ENCODE results near the gene CUEDC1.
"Not testable (repeated sequence)": the region's sequence is repeated elsewhere in the genome, so short reads cannot be mapped to it uniquely, and the experiment has no call there.

CUEDC1 gene

GRCh38 chr17:57985675-57985974 is 30.4 kb upstream of the CUEDC1 start:
- no peak for DNase-seq (ENCODE audit: low spot score)

GRCh38 chr17:57984936-57985674 is 29.9 kb upstream of the CUEDC1 start:
- peak; percentile 35 for DNase-seq (ENCODE audit: low spot score)

- DNase-seq (ENCODE audit: low spot score) = peak; percentile 55
Observed at GRCh38 chr17:57984261-57984890, 29.2 kb upstream of the CUEDC1 start.

- peak; percentile 36 for DNase-seq (ENCODE audit: low spot score)
Observed at GRCh38 chr17:57983446-57983845, 28.2 kb upstream of the CUEDC1 start.

- DNase-seq (ENCODE audit: low spot score) = peak; percentile 41
Observed at GRCh38 chr17:57982452-57983170, 27.4 kb upstream of the CUEDC1 start.

- DNase-seq (ENCODE audit: low spot score) = no peak
Observed at GRCh38 chr17:57980522-57980921, 25.3 kb upstream of the CUEDC1 start.

GRCh38 chr17:57979076-57979475 is 23.9 kb upstream of the CUEDC1 start:
- no peak for DNase-seq (ENCODE audit: low spot score)

- peak; percentile 96 for DNase-seq (ENCODE audit: low spot score)
Observed at GRCh38 chr17:57976594-57976993, 21.4 kb upstream of the CUEDC1 start.

GRCh38 chr17:57975044-57975443 is 19.8 kb upstream of the CUEDC1 start:
- no peak for DNase-seq (ENCODE audit: low spot score)

GRCh38 chr17:57974053-57974824 is 19.0 kb upstream of the CUEDC1 start:
- not testable (repeated sequence) for DNase-seq (ENCODE audit: low spot score)

- no peak for DNase-seq (ENCODE audit: low spot score)
Observed at GRCh38 chr17:57972151-57972550, 16.9 kb upstream of the CUEDC1 start.

- no peak for DNase-seq (ENCODE audit: low spot score)
Observed at GRCh38 chr17:57971572-57971971, 16.4 kb upstream of the CUEDC1 start.

GRCh38 chr17:57970710-57971109 is 15.5 kb upstream of the CUEDC1 start:
- no peak for DNase-seq (ENCODE audit: low spot score)

GRCh38 chr17:57968456-57968855 is 13.2 kb upstream of the CUEDC1 start:
- no peak for DNase-seq (ENCODE audit: low spot score)

- DNase-seq (ENCODE audit: low spot score) = no peak
Observed at GRCh38 chr17:57966875-57967274, 11.7 kb upstream of the CUEDC1 start.

GRCh38 chr17:57966246-57966645 is 11.0 kb upstream of the CUEDC1 start:
- no peak for DNase-seq (ENCODE audit: low spot score)

- DNase-seq (ENCODE audit: low spot score) = no peak
Observed at GRCh38 chr17:57965521-57966160, 10.4 kb upstream of the CUEDC1 start.

GRCh38 chr17:57963149-57963511 is 7.9 kb upstream of the CUEDC1 start:
- DNase-seq (ENCODE audit: low spot score) = no peak

- DNase-seq (ENCODE audit: low spot score) = no peak
Observed at GRCh38 chr17:57962279-57963148, 7.3 kb upstream of the CUEDC1 start.

- DNase-seq (ENCODE audit: low spot score) = no peak
Observed at GRCh38 chr17:57959929-57960328, 4.7 kb upstream of the CUEDC1 start.

- not testable (repeated sequence) for DNase-seq (ENCODE audit: low spot score)
Observed at GRCh38 chr17:57958391-57958790, 3.2 kb upstream of the CUEDC1 start.
